Panc1 (cell line): ENCODE measurements around the gene DSG3. TPM values are rescaled to one million over a fixed set of nuclear protein-coding genes. Genes with fewer than 3 reads are reported as not detected.

Experiments used
- ATAC-seq: fragments of 200-7000 bp; cut with Tn5 transposase; 2 replicates; pipeline ENCODE4 v1.9.1; 2020; ENCODE audit warnings: mild to moderate bottlenecking, moderate library complexity
- BruUV-seq: library from RNA; stranded (reverse); fragments of 400-500 nt; replicated peaks from 2 replicates; lab custom pipeline; 2021; lab: Mats Ljungman, UMichigan
- CTCF ChIA-PET: fragments of 300-600 bp; sonication (Branson Sonifier 250); formaldehyde crosslinking; loops from one replicate; lab custom pipeline; 2022; ENCODE audit warnings: antibody characterized with exemption; lab: Charles Lee
- POLR2A ChIA-PET: fragments of 300-600 bp; sonication (Branson Sonifier 250); formaldehyde crosslinking; loops from one replicate; lab custom pipeline; 2022; ENCODE audit warnings: antibody characterized with exemption; lab: Charles Lee
- DNase-seq: peaks from one replicate; pipeline ENCODE4 v3.0.0-alpha.2; 2010; ENCODE audit warnings: low read depth, low spot score
- H3K27ac ChIP-seq: 2 replicates; pipeline ENCODE4 v1.5.1; 2011; ENCODE audit warnings: mild to moderate bottlenecking, low read length, inconsistent platforms
- H3K27me3 ChIP-seq: fragments of 200-500 bp; sonication (Bioruptor generic); 2 replicates; pipeline ENCODE4 v1.6.0; 2014; ENCODE audit warnings: low read length, inconsistent platforms; ENCODE audit not compliant: control insufficient read depth, insufficient read depth
- H3K36me3 ChIP-seq: fragments of 200-500 bp; sonication (Bioruptor generic); 2 replicates; pipeline ENCODE4 v1.5.1; 2014; ENCODE audit warnings: inconsistent platforms, mild to moderate bottlenecking, low read length, moderate library complexity; ENCODE audit not compliant: control insufficient read depth, insufficient read depth
- H3K4me1 ChIP-seq: 2 replicates; pipeline ENCODE4 v1.5.1; 2011; ENCODE audit warnings: inconsistent platforms, mild to moderate bottlenecking, low read length, moderate library complexity; ENCODE audit not compliant: control insufficient read depth, insufficient read depth
- H3K4me3 ChIP-seq, 2 experiments: 2 replicates each; pipeline ENCODE4 v1.5.1; 2011 to 2012; ENCODE audit warnings: low read depth in 2 of 2, low read length in 2 of 2, mild to moderate bottlenecking in 2 of 2, inconsistent platforms in 1 of 2, moderate library complexity in 1 of 2
- H3K9me3 ChIP-seq: fragments of 200-500 bp; sonication (Bioruptor generic); 2 replicates; pipeline ENCODE4 v1.5.1; 2014; ENCODE audit warnings: low read depth, mild to moderate bottlenecking, inconsistent platforms, low read length, moderate library complexity; ENCODE audit not compliant: control insufficient read depth, insufficient read depth
- CTCF ChIP-seq: fragments of 450-650 bp; IDR thresholded peaks from 2 replicates; pipeline ENCODE4 v1.5.1; 2017; ENCODE audit warnings: mild to moderate bottlenecking
- POLR2AphosphoS5 ChIP-seq: IDR thresholded peaks from 2 replicates; pipeline ENCODE4 v1.6.1; 2012; ENCODE audit warnings: mild to moderate bottlenecking, low read depth, low read length, moderate library complexity
- REST ChIP-seq, 2 experiments: IDR thresholded peaks; 2 replicates each; pipeline ENCODE4 v1.6.1; 2011 to 2012; ENCODE audit warnings: low read depth in 2 of 2, control low read depth in 1 of 2, low read length in 1 of 2, mild to moderate bottlenecking in 1 of 2, moderate library complexity in 1 of 2; ENCODE audit not compliant: insufficient read depth in 1 of 2
- SIN3A ChIP-seq: IDR thresholded peaks from 2 replicates; pipeline ENCODE4 v1.6.1; 2012; ENCODE audit warnings: low read depth, mild to moderate bottlenecking, low read length, moderate library complexity, borderline replicate concordance; ENCODE audit not compliant: insufficient read depth
- TCF7L2 ChIP-seq: IDR thresholded peaks from 2 replicates; pipeline ENCODE4 v1.6.1; 2011; ENCODE audit warnings: mild to moderate bottlenecking, low read depth, low read length, inconsistent platforms
- in situ Hi-C: cut with HindIII; loops from 2 replicates; pipeline ENCODE4 v1.10.0; 2016; ENCODE audit warnings: low sequenced_read_pairs, low pct_unique_long_range_greater_than_20kb
- intact Hi-C: fragments of 100-400 bp; cut with micrococcal nuclease; formaldehyde crosslinking; loops from one replicate; pipeline ENCODE4 v1.10.0; 2022; ENCODE audit not compliant: unreplicated experiment
- total RNA-seq: library from RNA; stranded (reverse); gene quantifications from one replicate; pipeline ENCODE4 v1.2.1, GENCODE V29; 2021; ENCODE audit not compliant: unreplicated experiment

DSG3 gene
- total RNA-seq, 1 experiment from 2014 or later: 0.03 TPM

GRCh38 chr18:31503011-31503410 is 55.5 kb downstream of the DSG3 start:
- Histone ChIP-seq H3K4me3 (no peak overlapping the region), H3K27ac (no peak overlapping the region), H3K9me3 (no peaks in the 10 kb centered on the region), H3K36me3 (peaks cover 4% of the 10 kb centered on the region; the same call in 1 of the 2 replicates), H3K4me1 (peaks cover 6% of the 10 kb centered on the region), H3K27me3 (no peaks in the 10 kb centered on the region)
- no peak for DNase-seq
- BruUV-seq: no TSS peak
- intact Hi-C loops (loop anchor here (10.0 kb wide), 1 partner anchor 78 kb away; no protein-coding TSS in a partner anchor), in situ Hi-C loops (no loop called here)
- no peak for TF ChIP-seq SIN3A
- no peak for TF ChIP-seq TCF7L2
- TF ChIP-seq POLR2AphosphoS5: no peak
- TF ChIP-seq CTCF: no peak
- TF ChIP-seq REST (IDR thresholded peaks at IDR 0.05; ENCODE audit: insufficient read depth in 1 of 2, low read depth in 2 of 2, low read length in 1 of 2): no peak
- ChIA-PET POLR2A (no interaction called here), CTCF (interaction anchor here (0.6 kb wide), 1 partner anchor 78 kb away, joined by 11 read pairs; no protein-coding TSS in a partner anchor)
- no peak for ATAC-seq

GRCh38 chr18:31504455-31505147 is 57.1 kb downstream of the DSG3 start:
- POLR2A ChIA-PET: no interaction called here
- CTCF ChIA-PET: interaction anchor here (0.7 kb wide), 1 partner anchor 504 kb away, joined by 5 read pairs; no protein-coding TSS in a partner anchor

More at GRCh38 chr18:31504455-31505147, 57.1 kb downstream of the DSG3 start:
- no TSS peak for BruUV-seq
- no peaks in the 10 kb centered on the region for H3K4me1 ChIP-seq
- ATAC-seq: no peak
- H3K27me3 ChIP-seq: no peaks in the 10 kb centered on the region
- DNase-seq: no peak
- H3K9me3 ChIP-seq: no peaks in the 10 kb centered on the region
- in situ Hi-C loops: no loop called here
- H3K4me3 ChIP-seq: no peak overlapping the region
- TF ChIP-seq REST (IDR thresholded peaks at IDR 0.05; ENCODE audit: insufficient read depth in 1 of 2, low read depth in 2 of 2, low read length in 1 of 2): no peak
- TF ChIP-seq TCF7L2: no peak
- TF ChIP-seq POLR2AphosphoS5: no peak
- TF ChIP-seq SIN3A: no peak
- no peak for TF ChIP-seq CTCF
- intact Hi-C loops: loop anchor here (10.0 kb wide), 1 partner anchor 80 kb away; no protein-coding TSS in a partner anchor
- no peaks in the 10 kb centered on the region for H3K36me3 ChIP-seq
- no peak overlapping the region for H3K27ac ChIP-seq
